Common myeloid progenitor, CD34-positive (primary cell): Measurements from ENCODE around the gene KCNJ1. TPM values are rescaled to one million over a fixed set of nuclear protein-coding genes. Genes with fewer than 3 reads are reported as not detected.

Experiments
- CTCF ChIA-PET: fragments of 350-600 bp; sonication (Branson Sonifier 250); formaldehyde crosslinking; loops from one replicate; lab custom pipeline; 2021; ENCODE audit warnings: antibody characterized with exemption; lab: Charles Lee
- POLR2A ChIA-PET: fragments of 350-600 bp; sonication (Branson Sonifier 250); formaldehyde crosslinking; loops from one replicate; lab custom pipeline; 2021; ENCODE audit warnings: antibody characterized with exemption; lab: Charles Lee
- DNase-seq, 3 donors: peaks; one replicate each; pipeline versions ENCODE4 v3.0.0 to v3.0.0-alpha.2; 2013
- H3K27ac ChIP-seq, 2 experiments: 1 replicate in 1 of 2; 2 replicates in 1 of 2; pipeline ENCODE4 v1.7.0; 2013; ENCODE audit warnings: inconsistent platforms in 2 of 2, low read length in 2 of 2, mild to moderate bottlenecking in 2 of 2, low read depth in 1 of 2, moderate library complexity in 1 of 2; ENCODE audit not compliant: severe bottlenecking in 2 of 2, insufficient read depth in 1 of 2, poor library complexity in 1 of 2
- H3K27me3 ChIP-seq, 5 experiments: replicated peaks in 2 of 5; 1 replicate in 3 of 5; 2 replicates in 2 of 5; pipeline versions ENCODE4 v1.6.1 to v1.7.0; 2013; ENCODE audit warnings: low read length in 4 of 5, mild to moderate bottlenecking in 2 of 5, moderate library complexity in 2 of 5, inconsistent platforms in 1 of 5; ENCODE audit not compliant: insufficient read depth in 5 of 5, control insufficient read depth in 4 of 5
- H3K36me3 ChIP-seq, 4 experiments: 1 replicate in 2 of 4; 2 replicates in 2 of 4; pipeline versions ENCODE4 v1.6.1 to v1.7.0; 2013; ENCODE audit warnings: low read length in 3 of 4, control low read depth in 1 of 4, mild to moderate bottlenecking in 1 of 4; ENCODE audit not compliant: control insufficient read depth in 4 of 4, insufficient read depth in 4 of 4
- H3K4me1 ChIP-seq, 4 experiments: 1 replicate in 3 of 4; 2 replicates in 1 of 4; pipeline versions ENCODE4 v1.6.1 to v1.7.1; 2013; ENCODE audit warnings: low read length in 3 of 4, mild to moderate bottlenecking in 3 of 4, control low read depth in 1 of 4, inconsistent platforms in 1 of 4, moderate library complexity in 1 of 4; ENCODE audit not compliant: control insufficient read depth in 4 of 4, insufficient read depth in 4 of 4; ENCODE audit errors: control extremely low read depth in 1 of 4
- H3K4me3 ChIP-seq, 7 experiments: 1 replicate in 4 of 7; 2 replicates in 3 of 7; pipeline versions ENCODE4 v1.5.1 to v1.7.0; 2013; ENCODE audit warnings: mild to moderate bottlenecking in 7 of 7, low read length in 6 of 7, moderate library complexity in 6 of 7, inconsistent platforms in 2 of 7, low read depth in 2 of 7, control low read depth in 1 of 7; ENCODE audit not compliant: insufficient read depth in 4 of 7, control insufficient read depth in 1 of 7; ENCODE audit errors: extremely low read depth in 1 of 7
- H3K9me3 ChIP-seq, 5 experiments: 1 replicate in 4 of 5; 2 replicates in 1 of 5; pipeline versions ENCODE4 v1.6.1 to v1.7.1; 2013; ENCODE audit warnings: low read length in 4 of 5, mild to moderate bottlenecking in 2 of 5, inconsistent platforms in 1 of 5, low read depth in 1 of 5, moderate library complexity in 1 of 5; ENCODE audit not compliant: control insufficient read depth in 4 of 5, insufficient read depth in 2 of 5; ENCODE audit errors: control extremely low read depth in 1 of 5
- WGBS: methylation state at CpG from one replicate; pipeline ENCODE4 v1.1.5; 2013; ENCODE audit not compliant: insufficient coverage; 5-methylcytosine and 5-hydroxymethylcytosine counted together
- polyA plus RNA-seq: library from polyadenylated mRNA; unstranded; fragments of 120-200 nt; gene quantifications from one replicate; pipeline ENCODE4 v1.2.1, GENCODE V29; 2013

The KCNJ1 gene
- 0.16 TPM for polyA plus RNA-seq

- ChIA-PET CTCF (interaction anchor here (2.3 to 3.1 kb wide), 2 partner anchors 9 to 16 kb away, joined by 10 to 19 read pairs; no protein-coding TSS in a partner anchor), POLR2A (no interaction called here)
- Histone ChIP-seq H3K4me1 (no peaks in the 10 kb centered on the region), H3K36me3 (no peaks in the 10 kb centered on the region), H3K9me3 (no peaks in the 10 kb centered on the region), H3K27ac (no peak within 1 kb of the TSS), H3K27me3 (peaks cover 0 to 9% (median 0%) of the 10 kb centered on the region in 5 experiments), H3K4me3 (no peak within 1 kb of the TSS)
- peak in 2 of 3 donors; percentile 71 to 82 for DNase-seq
- WGBS: 99% methylated on average over 7 of the region's 8 CpGs
Observed at GRCh38 chr11:128867277-128867676, at the start of gene KCNJ1. Gene KCNJ1 (minus strand): TSS chr11:128867296. CDS start chr11:128840243, 27,053 bp downstream.

- Histone ChIP-seq H3K27me3 (peaks cover 0 to 5% (median 0%) of the 10 kb centered on the region in 5 experiments), H3K4me1 (peaks cover 0 to 34% (median 20%) of the 10 kb centered on the region in 4 experiments), H3K36me3 (no peaks in the 10 kb centered on the region), H3K27ac (no peak overlapping the region), H3K9me3 (peaks cover 0 to 4% (median 2%) of the 10 kb centered on the region in 5 experiments), H3K4me3 (peak overlapping the region in 1 of 7 experiments; percentile 28)
- WGBS: 100% methylated on average over 1 of the region's 2 CpGs
- peak in 2 of 3 donors; percentile 55 to 58 for DNase-seq
- ChIA-PET CTCF (interaction anchor here (0.9 to 1.7 kb wide), 5 partner anchors 11 to 33 kb away, joined by 3 to 6 read pairs (median 3); no protein-coding TSS in a partner anchor), POLR2A (interaction anchor here (0.6 kb wide), 1 partner anchor 79 kb away, joined by 3 read pairs; no protein-coding TSS in a partner anchor)
Observed at GRCh38 chr11:128916681-128917080, 49.6 kb upstream of the KCNJ1 start.

- Histone ChIP-seq H3K27me3 (peaks cover 0 to 5% (median 0%) of the 10 kb centered on the region in 5 experiments), H3K27ac (no peak overlapping the region), H3K4me3 (peak overlapping the region in 1 of 7 experiments; percentile 28), H3K9me3 (peaks cover 0 to 5% (median 2%) of the 10 kb centered on the region in 5 experiments), H3K4me1 (peaks cover 0 to 34% (median 20%) of the 10 kb centered on the region in 4 experiments), H3K36me3 (no peaks in the 10 kb centered on the region)
- ChIA-PET CTCF (interaction anchor here (1.7 kb wide), 1 partner anchor 33 kb away, joined by 6 read pairs; no protein-coding TSS in a partner anchor), POLR2A (no interaction called here)
- DNase-seq: no peak
- no CpG with 5 or more reads among the region's 3 CpGs for WGBS
Observed at GRCh38 chr11:128916037-128916572, 49.0 kb upstream of the KCNJ1 start.

- H3K27ac ChIP-seq: no peak overlapping the region
- POLR2A ChIA-PET: no interaction called here
- no peak overlapping the region for H3K4me3 ChIP-seq
- H3K4me1 ChIP-seq: peaks cover 0 to 34% (median 20%) of the 10 kb centered on the region in 4 experiments
- WGBS: 93% methylated on average over 4 of the region's 6 CpGs
- no peaks in the 10 kb centered on the region for H3K36me3 ChIP-seq
- CTCF ChIA-PET: interaction anchor here (1.6 to 4.1 kb wide), 3 partner anchors 9 to 33 kb away, joined by 4 to 18 read pairs (median 11); no protein-coding TSS in a partner anchor
- DNase-seq: no peak
- H3K9me3 ChIP-seq: peaks cover 0 to 5% (median 2%) of the 10 kb centered on the region in 5 experiments
- H3K27me3 ChIP-seq: peaks cover 0 to 5% (median 0%) of the 10 kb centered on the region in 5 experiments
Observed at GRCh38 chr11:128915149-128915521, 48.0 kb upstream of the KCNJ1 start.

GRCh38 chr11:128914216-128915148 lies 47.4 kb upstream of the KCNJ1 start:
- WGBS: 90% methylated on average over 11 of the region's 18 CpGs
- no peak for DNase-seq
- Histone ChIP-seq H3K4me1 (peaks cover 0 to 34% (median 20%) of the 10 kb centered on the region in 4 experiments), H3K36me3 (no peaks in the 10 kb centered on the region), H3K4me3 (no peak overlapping the region), H3K27ac (no peak overlapping the region), H3K9me3 (peaks cover 0 to 5% (median 2%) of the 10 kb centered on the region in 5 experiments), H3K27me3 (peaks cover 0 to 5% (median 0%) of the 10 kb centered on the region in 5 experiments)
- ChIA-PET CTCF (interaction anchor here (1.1 to 4.1 kb wide), 5 partner anchors 8 to 34 kb away, joined by 3 to 18 read pairs (median 4); no protein-coding TSS in a partner anchor), POLR2A (no interaction called here)

GRCh38 chr11:128913806-128914205 lies 46.7 kb upstream of the KCNJ1 start:
- H3K27ac ChIP-seq: no peak overlapping the region
- H3K4me1 ChIP-seq: peaks cover 0 to 34% (median 20%) of the 10 kb centered on the region in 4 experiments
- H3K27me3 ChIP-seq: peaks cover 0 to 4% (median 0%) of the 10 kb centered on the region in 5 experiments
- H3K36me3 ChIP-seq: no peaks in the 10 kb centered on the region
- DNase-seq: no peak
- no peak overlapping the region for H3K4me3 ChIP-seq
- WGBS: 98% methylated on average over 5 of the region's 5 CpGs
- ChIA-PET POLR2A (no interaction called here), CTCF (interaction anchor here (1.1 to 4.1 kb wide), 7 partner anchors 8 to 34 kb away, joined by 3 to 18 read pairs (median 5); no protein-coding TSS in a partner anchor)
- peaks cover 0 to 5% (median 2%) of the 10 kb centered on the region in 5 experiments for H3K9me3 ChIP-seq
